ENCODE data around the gene PLEKHJ1. TPM values are rescaled to one million over a fixed set of nuclear protein-coding genes. Genes with fewer than 3 reads are reported as not detected.

PLEKHJ1 gene
- polyA plus RNA-seq, 1 donor from 2014 or later = 219 TPM

DNA sequence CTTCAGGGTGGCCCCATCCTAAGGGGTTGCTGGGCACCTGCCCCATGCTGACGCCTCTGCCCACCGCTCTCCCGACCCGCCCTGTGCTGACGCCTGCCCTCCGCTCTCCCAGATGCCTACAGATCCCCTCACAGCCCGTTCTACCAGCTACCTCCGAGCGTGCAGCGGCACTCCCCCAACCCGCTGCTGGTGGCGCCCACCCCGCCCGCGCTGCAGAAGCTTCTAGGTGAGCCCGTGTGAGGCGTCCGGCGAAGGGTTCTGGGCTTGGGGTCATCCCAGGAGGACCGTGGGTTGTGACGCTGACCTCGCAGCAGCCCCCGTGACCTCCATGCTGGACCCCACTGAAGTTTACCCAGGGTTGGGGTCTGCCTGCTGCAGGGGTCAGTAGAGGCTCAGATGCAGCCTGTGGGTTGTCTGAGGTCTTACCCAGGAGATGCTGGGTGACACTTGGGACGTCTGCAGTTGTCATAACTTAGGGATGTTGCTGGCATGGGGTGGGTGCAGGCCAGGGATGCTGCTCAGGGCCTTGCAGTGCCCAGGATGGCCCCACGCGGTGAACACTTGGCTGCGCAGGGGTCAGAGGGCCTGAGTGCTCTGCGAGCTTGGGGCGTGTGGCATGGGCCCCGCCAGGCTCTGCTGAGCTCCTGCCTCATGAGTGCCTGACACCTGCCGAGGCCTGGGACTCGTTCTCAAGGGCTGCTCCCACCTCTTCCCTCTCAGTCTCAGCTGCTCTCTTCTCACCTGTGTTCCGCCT, 25.0 kb downstream of the PLEKHJ1 start:
- no peaks in the 10 kb centered on the region for H3K79me2 ChIP-seq (replicated peaks; ENCODE audit: insufficient read depth, low read length)
- TF ChIP-seq, protein P1, sequence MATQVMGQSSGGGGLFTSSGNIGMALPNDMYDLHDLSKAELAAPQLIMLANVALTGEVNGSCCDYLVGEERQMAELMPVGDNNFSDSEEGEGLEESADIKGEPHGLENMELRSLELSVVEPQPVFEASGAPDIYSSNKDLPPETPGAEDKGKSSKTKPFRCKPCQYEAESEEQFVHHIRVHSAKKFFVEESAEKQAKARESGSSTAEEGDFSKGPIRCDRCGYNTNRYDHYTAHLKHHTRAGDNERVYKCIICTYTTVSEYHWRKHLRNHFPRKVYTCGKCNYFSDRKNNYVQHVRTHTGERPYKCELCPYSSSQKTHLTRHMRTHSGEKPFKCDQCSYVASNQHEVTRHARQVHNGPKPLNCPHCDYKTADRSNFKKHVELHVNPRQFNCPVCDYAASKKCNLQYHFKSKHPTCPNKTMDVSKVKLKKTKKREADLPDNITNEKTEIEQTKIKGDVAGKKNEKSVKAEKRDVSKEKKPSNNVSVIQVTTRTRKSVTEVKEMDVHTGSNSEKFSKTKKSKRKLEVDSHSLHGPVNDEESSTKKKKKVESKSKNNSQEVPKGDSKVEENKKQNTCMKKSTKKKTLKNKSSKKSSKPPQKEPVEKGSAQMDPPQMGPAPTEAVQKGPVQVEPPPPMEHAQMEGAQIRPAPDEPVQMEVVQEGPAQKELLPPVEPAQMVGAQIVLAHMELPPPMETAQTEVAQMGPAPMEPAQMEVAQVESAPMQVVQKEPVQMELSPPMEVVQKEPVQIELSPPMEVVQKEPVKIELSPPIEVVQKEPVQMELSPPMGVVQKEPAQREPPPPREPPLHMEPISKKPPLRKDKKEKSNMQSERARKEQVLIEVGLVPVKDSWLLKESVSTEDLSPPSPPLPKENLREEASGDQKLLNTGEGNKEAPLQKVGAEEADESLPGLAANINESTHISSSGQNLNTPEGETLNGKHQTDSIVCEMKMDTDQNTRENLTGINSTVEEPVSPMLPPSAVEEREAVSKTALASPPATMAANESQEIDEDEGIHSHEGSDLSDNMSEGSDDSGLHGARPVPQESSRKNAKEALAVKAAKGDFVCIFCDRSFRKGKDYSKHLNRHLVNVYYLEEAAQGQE (IDR thresholded peaks at IDR 0.05; ENCODE audit: borderline replicate concordance) = no peak
- TF ChIP-seq EZH2 (IDR thresholded peaks at IDR 0.05; ENCODE audit: borderline replicate concordance, insufficient read depth, low read length, poor library complexity, severe bottlenecking) = no peak
- no peak overlapping the region for H3K4me3 ChIP-seq (ENCODE audit: low read length)
- H2AFZ ChIP-seq (ENCODE audit: low read depth, low read length) = no peak overlapping the region
- H3K9ac ChIP-seq (ENCODE audit: low read length) = no peak overlapping the region
- no peaks in the 10 kb centered on the region for H3K9me2 ChIP-seq (ENCODE audit: insufficient read depth, low read length)
- no peak overlapping the region for H3K4me2 ChIP-seq (ENCODE audit: low read length)
- H4K20me1 ChIP-seq (ENCODE audit: insufficient read depth) = no peaks in the 10 kb centered on the region
- H3K9me3 ChIP-seq (ENCODE audit: low read length) = no peaks in the 10 kb centered on the region
- no peaks in the 10 kb centered on the region for H3F3A ChIP-seq (ENCODE audit: insufficient read depth, low read length, poor library complexity, severe bottlenecking)
- H3K27ac ChIP-seq (ENCODE audit: low read length) = no peak overlapping the region
- H3K36me3 ChIP-seq (ENCODE audit: insufficient read depth, low read length) = no peaks in the 10 kb centered on the region
- H3K27me3 ChIP-seq (ENCODE audit: insufficient read depth, low read depth, low read length) = no peaks in the 10 kb centered on the region

DNA sequence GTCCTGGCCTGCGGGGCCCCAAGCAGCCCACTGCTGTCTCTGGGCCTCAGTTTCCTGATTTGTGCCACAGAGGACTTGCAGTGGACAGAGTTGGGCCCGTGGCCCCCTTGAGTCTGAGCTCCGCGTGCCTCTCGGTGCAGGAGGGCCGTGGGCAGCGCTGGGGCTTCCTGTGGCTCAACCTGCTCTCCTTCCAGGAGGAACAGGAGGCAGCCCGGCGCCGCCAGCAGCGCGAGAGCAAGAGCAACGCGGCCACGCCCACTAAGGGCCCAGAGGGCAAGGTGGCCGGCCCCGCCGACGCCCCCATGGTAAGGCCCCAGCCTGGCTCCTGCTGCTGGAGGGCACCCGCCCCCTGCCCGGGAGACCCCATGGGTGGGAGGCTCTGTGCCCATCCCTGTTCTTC, 25.9 kb downstream of the PLEKHJ1 start:
- Histone ChIP-seq H3K79me2 (replicated peaks; ENCODE audit: insufficient read depth, low read length) (no peaks in the 10 kb centered on the region), H3K4me2 (ENCODE audit: low read length) (no peak overlapping the region), H3K4me3 (ENCODE audit: low read length) (no peak overlapping the region), H3K9me3 (ENCODE audit: low read length) (no peaks in the 10 kb centered on the region), H3K9ac (ENCODE audit: low read length) (no peak overlapping the region), H2AFZ (ENCODE audit: low read depth, low read length) (no peak overlapping the region), H4K20me1 (ENCODE audit: insufficient read depth) (no peaks in the 10 kb centered on the region), H3F3A (ENCODE audit: insufficient read depth, low read length, poor library complexity, severe bottlenecking) (no peaks in the 10 kb centered on the region), H3K9me2 (ENCODE audit: insufficient read depth, low read length) (no peaks in the 10 kb centered on the region), H3K36me3 (ENCODE audit: insufficient read depth, low read length) (no peaks in the 10 kb centered on the region), H3K27ac (ENCODE audit: low read length) (no peak overlapping the region), H3K27me3 (ENCODE audit: insufficient read depth, low read depth, low read length) (no peaks in the 10 kb centered on the region)
- TF ChIP-seq TAF1 (IDR thresholded peaks at IDR 0.05; ENCODE audit: low read depth) = no peak
- TF ChIP-seq CTCF (IDR thresholded peaks at IDR 0.05; ENCODE audit: poor library complexity, severe bottlenecking) = no peak
- TF ChIP-seq EZH2 (IDR thresholded peaks at IDR 0.05; ENCODE audit: borderline replicate concordance, insufficient read depth, low read length, poor library complexity, severe bottlenecking) = no peak
- TF ChIP-seq SMC3 (conservative IDR thresholded peaks at IDR 0.05; ENCODE audit: poor library complexity) = no peak
- no peak for TF ChIP-seq EP300 (conservative IDR thresholded peaks at IDR 0.05; ENCODE audit: poor library complexity, severe bottlenecking)
- no peak for TF ChIP-seq MXI1 (conservative IDR thresholded peaks at IDR 0.05; ENCODE audit: poor library complexity, severe bottlenecking)
- TF ChIP-seq POLR2AphosphoS5 (IDR thresholded peaks at IDR 0.05) = no peak
- TF ChIP-seq RAD21 (conservative IDR thresholded peaks at IDR 0.05) = no peak
- TF ChIP-seq, protein P1 (IDR thresholded peaks at IDR 0.05; ENCODE audit: borderline replicate concordance) = no peak

Data from neural cell (in vitro differentiated cells).